ENCODE measurements around the gene FRY.

DNA sequence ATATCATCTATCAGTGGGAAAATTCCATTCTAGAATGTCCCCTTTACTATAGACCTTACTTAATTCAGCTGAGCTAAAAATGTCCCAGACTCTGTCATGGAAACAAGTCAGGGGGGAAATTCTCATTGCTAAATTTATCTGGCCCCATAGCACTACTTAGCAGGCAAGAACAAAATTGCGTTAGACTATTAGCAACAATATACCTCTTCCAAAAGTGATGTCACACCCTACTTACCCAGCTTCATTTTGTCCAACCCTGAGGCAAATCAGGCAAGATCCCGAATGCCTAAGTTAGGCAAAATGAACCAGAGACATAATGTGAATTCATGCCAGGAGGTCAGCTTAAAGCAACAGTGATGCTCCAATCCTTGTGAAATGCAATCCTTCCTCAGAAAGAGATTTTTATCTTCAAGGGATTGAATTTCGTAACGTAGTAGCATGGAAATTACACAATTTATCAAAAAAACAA, 93.7 kb downstream of the FRY start:
- no peak for TF ChIP-seq POLR2A (IDR thresholded peaks at IDR 0.05)
- TF ChIP-seq, protein P1, sequence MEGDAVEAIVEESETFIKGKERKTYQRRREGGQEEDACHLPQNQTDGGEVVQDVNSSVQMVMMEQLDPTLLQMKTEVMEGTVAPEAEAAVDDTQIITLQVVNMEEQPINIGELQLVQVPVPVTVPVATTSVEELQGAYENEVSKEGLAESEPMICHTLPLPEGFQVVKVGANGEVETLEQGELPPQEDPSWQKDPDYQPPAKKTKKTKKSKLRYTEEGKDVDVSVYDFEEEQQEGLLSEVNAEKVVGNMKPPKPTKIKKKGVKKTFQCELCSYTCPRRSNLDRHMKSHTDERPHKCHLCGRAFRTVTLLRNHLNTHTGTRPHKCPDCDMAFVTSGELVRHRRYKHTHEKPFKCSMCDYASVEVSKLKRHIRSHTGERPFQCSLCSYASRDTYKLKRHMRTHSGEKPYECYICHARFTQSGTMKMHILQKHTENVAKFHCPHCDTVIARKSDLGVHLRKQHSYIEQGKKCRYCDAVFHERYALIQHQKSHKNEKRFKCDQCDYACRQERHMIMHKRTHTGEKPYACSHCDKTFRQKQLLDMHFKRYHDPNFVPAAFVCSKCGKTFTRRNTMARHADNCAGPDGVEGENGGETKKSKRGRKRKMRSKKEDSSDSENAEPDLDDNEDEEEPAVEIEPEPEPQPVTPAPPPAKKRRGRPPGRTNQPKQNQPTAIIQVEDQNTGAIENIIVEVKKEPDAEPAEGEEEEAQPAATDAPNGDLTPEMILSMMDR (IDR thresholded peaks at IDR 0.05) = no peak
